ENCODE data around the gene FAM98A.

DNA sequence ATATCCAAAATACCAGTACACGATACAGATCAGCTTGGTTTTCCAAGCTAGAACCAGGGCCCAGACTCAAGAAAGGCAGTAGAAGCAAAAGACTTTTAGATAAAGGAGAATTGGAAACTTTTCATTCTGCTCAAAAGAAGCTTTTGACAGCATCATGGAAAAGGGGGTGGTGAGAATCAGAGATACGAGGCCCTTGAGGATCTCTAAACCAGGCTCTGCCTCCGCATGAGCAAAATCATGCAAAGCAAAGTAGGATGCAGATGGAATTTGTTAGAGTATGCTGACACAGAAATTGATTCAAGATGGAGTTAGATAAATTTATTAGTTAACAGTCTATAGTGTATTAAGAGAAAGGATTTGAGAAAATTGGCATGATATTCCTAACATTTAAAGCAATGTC lies 39.8 kb downstream of the FAM98A start:
- TF ChIP-seq, protein P1, sequence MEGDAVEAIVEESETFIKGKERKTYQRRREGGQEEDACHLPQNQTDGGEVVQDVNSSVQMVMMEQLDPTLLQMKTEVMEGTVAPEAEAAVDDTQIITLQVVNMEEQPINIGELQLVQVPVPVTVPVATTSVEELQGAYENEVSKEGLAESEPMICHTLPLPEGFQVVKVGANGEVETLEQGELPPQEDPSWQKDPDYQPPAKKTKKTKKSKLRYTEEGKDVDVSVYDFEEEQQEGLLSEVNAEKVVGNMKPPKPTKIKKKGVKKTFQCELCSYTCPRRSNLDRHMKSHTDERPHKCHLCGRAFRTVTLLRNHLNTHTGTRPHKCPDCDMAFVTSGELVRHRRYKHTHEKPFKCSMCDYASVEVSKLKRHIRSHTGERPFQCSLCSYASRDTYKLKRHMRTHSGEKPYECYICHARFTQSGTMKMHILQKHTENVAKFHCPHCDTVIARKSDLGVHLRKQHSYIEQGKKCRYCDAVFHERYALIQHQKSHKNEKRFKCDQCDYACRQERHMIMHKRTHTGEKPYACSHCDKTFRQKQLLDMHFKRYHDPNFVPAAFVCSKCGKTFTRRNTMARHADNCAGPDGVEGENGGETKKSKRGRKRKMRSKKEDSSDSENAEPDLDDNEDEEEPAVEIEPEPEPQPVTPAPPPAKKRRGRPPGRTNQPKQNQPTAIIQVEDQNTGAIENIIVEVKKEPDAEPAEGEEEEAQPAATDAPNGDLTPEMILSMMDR (IDR thresholded peaks at IDR 0.05): no peak
- no peak for TF ChIP-seq POLR2A (IDR thresholded peaks at IDR 0.05)
